HCEC 1CT (cell line): ENCODE measurements around the gene GAS1.
A peak's percentile ranks its signal among the peaks of the same experiment; 100 is the strongest.

Source experiments
- DNase-seq: peaks from one replicate; pipeline ENCODE4 v3.0.0-alpha.2; 2017

Gene GAS1, protein sequence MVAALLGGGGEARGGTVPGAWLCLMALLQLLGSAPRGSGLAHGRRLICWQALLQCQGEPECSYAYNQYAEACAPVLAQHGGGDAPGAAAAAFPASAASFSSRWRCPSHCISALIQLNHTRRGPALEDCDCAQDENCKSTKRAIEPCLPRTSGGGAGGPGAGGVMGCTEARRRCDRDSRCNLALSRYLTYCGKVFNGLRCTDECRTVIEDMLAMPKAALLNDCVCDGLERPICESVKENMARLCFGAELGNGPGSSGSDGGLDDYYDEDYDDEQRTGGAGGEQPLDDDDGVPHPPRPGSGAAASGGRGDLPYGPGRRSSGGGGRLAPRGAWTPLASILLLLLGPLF

DNA sequence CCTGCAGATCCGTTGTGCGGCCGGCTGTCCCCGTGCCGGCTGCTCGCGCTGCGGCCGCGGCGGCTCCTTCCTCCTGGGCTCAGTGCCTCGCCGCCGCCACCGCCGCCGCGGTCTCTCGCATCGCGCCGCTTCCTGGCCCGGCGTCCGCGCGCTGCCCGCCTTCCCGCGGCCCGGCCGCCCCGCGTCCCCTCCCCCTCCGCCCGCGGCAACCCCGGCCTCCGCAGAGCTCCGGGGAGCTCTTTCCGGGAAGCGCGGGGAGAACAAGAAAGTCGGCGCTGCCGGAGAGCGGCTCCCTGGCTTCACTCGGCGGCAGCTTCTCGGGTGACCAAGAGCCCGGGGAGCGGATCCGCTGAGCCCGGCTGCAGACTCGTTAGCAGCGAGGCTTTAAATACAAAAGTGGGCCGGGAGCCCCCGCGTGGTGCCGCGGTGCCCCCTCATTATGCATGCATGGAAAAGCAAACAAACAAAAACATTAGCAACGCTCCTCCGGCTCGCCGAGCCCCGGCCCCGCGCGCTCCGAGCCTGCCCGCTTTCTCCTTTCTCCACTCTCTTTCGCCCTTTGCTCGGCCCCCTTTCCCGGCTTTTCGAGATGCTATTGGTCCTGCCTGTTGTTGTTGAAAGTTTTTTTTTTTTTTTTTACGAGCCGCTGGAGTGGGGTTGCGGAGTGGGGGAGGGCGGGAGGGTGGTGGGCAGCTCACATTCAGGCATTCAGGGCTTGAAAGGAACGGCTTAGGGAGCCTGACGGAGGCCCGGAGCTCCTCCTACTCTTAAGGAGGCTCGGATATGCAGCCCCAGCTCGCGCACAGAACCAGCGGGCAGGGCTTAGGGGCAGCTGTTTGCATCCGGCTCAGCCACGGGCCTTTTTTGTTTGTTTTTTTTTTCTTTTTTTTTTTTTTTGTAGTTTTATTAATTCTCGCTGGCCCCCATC, at the start of gene GAS1:
Gene GAS1, minus strand, starts transcription at position 361 of the 928 bp plus-strand sequence. CDS start 727 bp downstream, outside the sequence.
- DNase-seq: peak; percentile 95

DNA sequence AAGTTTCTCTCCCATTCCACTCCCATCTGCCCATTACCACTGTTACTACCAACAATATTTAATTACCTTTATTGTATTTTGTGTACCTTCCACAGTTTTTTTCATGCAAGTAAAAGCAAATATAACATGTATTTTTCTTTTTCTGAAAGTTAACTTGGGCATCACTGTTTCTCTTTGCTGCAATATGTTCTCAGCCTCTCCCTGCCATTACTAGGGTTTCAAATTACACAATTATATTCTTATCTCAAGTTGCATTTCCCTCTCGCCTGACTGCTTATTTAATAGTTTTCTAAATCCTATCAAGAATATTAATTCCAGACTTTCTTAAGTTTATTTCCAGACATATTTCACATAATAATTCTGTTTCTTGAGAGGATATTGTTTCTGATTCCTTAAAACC, 46.9 kb upstream of the GAS1 start:
- DNase-seq: no peak

DNA sequence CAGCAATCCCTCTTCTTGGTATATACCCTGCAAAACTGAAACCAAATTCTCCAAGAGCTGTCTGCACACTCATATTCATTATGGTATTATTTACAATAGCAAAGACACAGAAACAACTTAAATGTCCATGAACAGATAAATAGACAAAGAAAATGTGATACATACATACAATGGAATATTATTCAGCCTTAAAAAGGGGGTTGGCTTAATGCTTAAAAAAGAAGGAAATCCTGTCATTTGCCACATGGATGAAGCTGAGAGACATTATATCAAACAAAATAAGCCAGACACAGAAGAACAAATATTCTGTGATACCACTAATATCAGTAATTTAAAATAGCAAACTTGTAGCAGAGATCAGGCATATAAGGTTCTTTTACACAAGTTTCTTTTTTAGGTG, 46.5 kb upstream of the GAS1 start:
- DNase-seq: no peak

DNA sequence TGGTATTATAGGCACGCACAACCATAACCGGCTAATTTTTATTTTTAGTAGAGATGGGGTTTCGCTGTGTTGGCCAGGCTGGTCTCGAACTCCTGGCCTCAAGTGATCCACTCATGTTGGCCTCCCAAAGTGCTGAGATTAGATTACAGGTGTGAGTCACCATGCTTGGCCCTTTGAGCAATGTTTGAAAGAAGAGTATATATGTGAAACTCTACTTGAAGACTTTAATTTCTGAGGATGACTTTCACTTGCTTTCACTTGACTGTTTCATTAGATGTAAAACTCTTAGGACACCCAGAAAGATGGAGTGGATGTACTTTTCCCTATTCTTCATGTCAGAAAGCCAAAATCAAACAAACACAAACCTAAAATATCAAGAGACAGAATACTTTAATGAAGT, 43.8 kb upstream of the GAS1 start:
- DNase-seq: no peak

DNA sequence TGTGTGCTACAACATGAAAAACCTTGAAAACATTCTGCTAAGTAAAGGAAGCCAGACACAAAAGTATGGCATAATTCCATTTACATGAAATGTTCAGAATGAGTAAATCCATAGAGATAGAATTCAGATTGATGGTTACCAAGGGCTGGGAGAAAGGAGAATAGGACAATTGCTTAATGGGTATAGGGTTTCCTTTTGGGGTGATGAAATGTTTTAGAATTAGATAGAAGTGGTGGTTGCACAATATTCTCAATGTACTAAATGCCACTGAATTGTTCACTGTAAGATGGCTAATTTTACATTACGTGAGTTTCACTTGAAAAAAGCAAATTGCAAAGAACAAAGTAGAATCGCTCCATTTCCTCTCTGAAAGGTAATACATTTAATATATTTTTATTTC, 43.0 kb upstream of the GAS1 start:
- peak; percentile 53 for DNase-seq

DNA sequence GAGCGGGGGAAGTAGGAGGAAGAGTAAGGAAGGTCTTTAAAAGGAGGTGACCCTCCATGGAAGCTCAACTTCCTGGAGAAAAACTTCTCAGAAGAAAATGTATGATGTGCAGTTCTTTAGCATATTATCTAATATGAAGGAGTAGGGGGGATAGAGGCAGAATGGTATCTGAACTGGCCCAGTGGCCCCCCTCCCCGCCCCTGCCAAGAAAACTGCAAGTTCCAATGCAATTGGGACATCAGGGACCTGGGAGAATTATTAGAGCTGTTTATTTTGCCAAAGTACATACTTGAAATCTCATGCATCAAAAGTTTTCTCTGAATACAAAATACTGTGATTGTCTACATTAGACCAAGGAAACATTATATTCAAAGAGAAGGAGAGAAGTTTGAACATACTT, 40.6 kb upstream of the GAS1 start:
- no peak for DNase-seq

DNA sequence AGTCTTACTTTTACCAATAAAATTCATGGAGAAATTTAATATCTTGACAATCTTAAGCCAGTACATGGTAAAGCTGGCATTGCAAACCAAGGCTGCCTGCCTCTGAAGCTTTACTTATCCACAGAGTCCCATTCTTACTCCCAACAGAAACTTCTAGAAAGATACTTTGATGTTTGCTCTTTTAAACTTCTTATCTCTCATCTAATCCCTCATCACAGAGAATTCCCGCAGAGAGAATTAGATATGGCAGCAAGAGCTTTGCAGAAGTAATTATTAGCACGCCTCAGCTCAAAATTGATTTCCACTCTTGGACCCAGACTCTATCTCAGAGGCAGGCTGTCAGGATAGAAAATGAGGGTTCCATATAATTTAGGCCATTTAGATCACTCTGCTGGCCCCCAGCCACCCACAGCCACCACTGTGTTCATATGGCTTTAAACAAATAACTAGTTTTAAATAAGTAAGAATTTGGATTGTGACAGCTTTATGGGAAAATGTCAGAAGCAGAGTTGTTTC, 37.9 kb upstream of the GAS1 start:
- no peak for DNase-seq

DNA sequence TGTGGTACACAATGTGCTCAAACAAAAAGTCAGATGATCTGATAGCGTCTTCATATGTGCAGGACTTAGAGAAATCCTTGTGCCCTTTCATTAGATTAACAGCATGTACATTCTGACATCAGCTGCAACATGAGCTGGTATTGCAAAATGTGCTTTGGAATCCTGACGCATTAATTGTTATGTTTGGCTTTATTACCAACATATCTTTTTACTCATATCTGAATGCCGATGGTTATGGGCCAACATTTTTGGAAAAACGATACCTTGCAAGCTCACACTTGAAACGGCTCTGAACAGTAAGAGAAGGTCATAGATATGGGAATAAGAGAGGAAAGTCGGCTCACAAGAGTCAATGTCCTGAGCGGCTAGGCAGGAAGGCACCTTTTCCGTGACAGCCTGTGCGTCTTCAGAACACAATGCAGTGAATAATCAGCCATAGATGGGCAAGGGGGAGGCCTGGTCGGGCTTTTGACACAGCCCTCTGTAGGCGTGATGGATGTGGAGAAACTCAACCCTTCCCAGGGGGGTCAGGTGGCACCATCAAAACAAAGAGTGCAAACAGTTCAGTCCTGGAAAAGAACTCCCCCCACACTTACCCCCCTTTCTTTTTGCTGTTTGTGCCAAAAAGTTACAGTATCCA, 36.4 kb upstream of the GAS1 start:
- DNase-seq: peak; percentile 95

DNA sequence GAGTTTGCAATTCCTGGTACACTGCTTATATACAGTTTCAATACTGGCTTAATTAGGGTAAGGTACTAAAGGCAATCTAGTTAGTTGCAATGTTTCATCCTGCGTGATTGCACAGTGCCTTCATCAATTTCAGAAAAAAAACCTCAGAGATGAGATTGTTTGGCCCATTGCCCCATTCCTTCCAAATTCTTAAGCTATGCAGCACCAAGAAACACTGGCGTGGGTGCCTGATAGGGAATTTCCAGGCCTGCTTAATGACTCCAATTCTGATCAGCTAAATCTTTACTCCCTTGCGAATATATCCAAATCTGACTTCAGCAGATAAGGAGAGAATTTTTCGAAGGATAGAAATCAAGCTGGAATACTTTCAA, 35.9 kb upstream of the GAS1 start:
- peak; percentile 82 for DNase-seq

DNA sequence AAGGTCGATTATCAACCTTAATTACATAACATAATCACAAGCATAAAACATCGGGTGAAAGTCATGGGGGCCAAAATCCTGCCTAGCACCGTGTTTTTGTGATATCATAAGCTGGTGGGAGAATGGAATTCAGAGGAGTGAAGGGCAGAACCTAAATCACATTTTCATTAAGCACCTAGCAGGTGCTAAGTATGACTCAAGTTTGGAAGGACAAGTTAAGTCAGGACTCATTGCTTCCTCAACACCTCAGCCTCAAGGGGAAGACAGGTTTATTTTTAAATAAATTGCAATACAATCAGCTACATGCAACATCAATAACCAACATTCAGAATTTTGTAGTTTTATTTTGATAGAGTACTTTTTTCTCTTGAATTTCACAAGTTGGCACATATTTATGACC, 33.5 kb upstream of the GAS1 start:
- DNase-seq: no peak

DNA sequence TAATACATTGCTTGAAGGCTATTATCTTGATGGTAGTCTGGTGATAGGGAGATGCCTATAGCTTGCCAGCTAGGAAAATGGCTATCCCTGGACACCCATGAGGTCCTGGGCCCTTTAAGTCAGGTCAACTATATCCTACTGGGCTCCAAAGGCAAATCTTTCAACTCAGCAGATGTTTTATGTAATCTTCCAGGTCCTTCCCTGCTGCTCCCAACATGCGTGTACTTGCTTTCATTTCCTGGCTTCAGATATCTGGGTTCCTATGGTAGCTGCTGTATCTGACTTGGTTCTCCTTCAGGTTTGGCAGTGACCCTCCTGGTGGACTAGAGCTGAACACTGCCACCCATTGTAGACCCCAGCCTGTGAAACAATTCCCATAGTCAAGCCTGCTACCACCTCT, 32.4 kb upstream of the GAS1 start:
- no peak for DNase-seq

DNA sequence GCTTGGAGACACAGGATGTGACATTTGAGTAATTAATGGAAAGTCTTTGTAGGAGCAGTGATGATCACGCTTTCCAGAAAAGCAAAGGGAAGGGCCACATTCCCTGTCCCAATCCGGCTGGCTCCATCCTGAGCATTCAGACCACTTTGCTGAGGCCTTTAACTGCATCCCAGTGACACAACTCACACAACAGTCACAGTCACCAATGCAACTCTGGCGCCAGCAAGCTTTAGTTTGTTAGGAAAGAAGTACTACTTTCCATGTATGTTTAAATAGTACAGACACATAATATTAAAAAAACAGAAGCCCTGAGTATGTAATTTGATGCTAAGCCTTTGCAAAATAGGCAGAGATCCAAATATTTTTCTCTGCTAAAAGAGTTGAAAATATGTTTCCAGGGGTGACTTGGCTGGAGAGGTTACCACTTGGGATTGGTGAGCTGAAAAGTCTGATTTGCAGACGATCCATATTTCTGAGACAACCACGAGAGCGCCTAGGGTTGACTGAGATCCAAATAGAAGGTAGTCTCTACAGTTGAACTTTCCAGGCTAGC, 31.7 kb upstream of the GAS1 start:
- peak; percentile 51 for DNase-seq

DNA sequence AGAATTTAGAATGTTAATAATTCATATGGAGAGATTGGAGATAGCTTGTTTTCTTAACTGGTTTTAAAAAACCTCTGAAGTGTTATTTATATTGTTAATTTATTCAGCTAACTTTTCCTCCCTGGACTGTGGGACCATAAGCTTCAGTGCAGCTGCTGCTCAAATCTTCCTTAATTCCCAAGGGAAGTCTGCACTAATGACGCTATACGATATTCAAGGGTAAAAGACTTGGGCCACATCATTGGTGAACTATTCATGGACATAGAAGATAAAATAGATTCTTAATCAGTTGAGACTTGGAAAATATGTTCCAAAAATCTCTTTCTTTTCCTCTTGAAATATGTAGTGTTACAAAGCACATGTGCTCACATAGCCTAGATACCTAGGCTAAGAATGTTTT, 31.1 kb upstream of the GAS1 start:
- no peak for DNase-seq

DNA sequence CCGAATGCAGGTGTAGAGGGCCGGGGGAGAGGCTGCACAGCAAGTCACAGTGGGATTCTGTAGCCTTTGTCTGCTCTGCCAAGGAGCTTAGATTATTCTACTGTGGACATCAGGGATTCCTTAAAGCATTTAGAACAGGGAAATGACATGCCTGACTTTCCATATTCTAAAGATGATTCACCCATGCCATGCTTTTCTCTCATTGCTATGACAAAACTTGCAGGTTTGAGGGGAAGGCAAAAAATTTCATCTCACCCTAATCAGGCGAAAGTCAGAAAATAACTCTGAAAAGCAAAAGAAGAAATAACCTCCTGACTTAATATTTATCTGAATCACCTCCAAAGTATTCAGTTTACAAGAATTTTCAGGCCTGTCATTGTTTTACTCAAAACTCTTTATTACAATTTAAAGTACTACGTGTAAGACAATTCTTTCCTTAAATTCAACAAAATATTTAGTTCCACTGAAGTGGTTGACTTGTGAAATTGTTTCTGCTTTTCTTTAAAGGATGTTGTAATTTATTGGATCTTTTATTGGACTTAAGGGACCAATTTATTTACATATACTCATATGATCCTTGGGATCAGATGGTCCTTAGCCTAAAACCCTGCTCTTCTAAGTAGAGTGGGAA, 30.0 kb upstream of the GAS1 start:
- peak; percentile 55 for DNase-seq

DNA sequence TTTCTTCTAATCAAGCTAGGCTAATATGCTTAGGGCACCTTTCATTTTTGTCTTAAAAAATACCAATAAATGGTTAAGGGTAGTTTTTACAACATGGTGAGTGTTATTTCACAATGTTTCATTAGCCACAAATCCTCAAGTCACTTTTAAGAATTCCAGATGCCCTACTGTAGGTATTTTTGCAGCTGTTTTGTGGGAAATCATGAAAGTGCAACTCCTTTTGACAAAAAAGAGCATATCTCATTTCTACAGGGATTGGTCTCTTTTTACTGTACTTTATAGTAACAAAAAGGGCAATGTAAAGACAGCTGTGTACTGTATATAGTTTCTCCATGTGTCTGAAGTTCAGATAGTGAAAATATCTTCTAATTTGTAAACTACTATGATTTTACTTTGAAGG, 28.3 kb upstream of the GAS1 start:
- DNase-seq: no peak

DNA sequence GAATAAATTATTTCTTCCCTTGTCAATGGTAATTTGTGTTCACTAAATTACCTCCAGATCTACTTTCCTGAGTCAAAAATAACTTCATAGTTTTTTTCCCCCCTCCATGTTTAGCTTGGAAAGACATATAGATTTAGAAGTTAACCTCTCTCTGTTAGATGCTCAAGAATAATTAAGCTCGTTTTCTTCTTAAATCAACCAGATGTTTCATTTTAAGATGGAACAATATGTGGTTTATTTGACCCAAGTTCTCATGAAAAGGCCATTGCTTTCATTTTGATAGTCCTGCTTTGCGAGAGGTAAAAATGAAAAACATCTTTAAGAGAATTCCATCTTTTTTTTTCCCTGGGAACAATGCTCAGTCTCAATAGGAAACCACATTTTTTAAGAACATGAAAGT, 27.7 kb upstream of the GAS1 start:
- DNase-seq: no peak

DNA sequence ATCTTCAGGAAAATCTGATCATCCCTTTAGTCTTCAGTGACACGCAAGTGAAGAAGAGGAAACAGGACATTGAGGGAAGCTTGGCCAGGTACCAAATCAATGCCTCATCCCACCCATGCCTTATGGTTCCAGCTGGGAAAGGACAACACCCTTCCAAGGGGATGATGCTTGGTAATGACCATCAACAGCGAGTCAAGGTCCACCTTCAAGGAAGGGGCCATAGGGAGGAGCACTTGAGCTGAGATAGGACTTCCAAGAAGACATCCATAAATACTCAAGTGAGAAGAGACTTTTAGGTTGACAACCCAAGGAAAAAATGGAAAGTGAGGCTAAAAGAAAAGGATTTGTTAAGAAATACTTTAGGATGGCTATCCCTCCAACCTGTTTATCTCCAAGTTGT, 27.1 kb upstream of the GAS1 start:
- peak; percentile 23 for DNase-seq

DNA sequence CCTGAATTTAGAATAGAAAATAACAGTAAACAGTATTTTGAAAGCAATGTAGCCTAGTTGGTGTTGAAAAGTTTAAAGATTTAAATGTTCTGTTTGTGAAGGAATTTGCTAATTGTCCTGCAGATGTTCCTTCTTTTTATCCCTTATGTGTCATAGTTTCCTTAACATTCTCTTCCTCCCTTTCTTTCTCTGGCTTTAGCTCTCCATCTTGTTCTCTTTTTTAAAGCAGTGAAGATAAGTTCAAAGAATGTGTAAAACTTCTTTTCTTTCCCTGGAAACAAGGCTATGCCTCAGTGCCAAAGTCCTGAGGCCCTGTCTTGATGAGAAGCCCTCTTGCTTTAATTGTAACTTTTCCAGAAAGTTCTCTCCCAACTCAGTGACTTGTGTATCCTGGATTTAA, 24.4 kb upstream of the GAS1 start:
- DNase-seq: no peak

DNA sequence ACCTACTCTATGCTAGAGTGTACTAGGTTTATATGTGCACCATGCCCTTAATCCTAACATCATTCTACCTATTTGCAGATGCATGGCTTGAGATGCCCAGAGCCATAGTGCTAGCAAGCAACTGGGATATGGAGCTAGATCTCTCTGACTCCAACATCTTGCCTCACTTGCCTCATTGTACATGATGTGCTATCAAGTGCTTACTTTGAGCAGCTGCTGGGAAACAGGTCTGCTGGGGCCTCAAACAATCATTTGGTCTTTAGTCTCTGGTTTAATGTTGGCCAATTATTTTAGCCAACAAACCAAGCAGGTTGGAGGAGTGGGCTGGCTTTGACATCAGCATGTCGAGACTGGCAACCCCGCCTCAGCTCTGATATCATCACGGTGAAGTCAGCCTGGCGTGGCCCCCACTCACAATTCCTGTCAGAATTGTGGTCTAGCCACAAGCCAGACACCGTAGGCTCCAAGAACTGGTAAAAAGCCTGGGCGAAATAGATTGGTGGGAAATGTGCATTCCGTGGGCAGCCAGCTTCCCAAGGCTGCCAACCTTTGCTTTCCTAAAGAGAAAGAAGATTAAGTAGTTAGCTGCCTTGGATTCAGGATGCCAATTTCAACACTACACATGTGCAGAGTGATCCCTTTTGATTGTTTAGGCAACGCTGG, 21.1 kb upstream of the GAS1 start:
- DNase-seq: no peak

DNA sequence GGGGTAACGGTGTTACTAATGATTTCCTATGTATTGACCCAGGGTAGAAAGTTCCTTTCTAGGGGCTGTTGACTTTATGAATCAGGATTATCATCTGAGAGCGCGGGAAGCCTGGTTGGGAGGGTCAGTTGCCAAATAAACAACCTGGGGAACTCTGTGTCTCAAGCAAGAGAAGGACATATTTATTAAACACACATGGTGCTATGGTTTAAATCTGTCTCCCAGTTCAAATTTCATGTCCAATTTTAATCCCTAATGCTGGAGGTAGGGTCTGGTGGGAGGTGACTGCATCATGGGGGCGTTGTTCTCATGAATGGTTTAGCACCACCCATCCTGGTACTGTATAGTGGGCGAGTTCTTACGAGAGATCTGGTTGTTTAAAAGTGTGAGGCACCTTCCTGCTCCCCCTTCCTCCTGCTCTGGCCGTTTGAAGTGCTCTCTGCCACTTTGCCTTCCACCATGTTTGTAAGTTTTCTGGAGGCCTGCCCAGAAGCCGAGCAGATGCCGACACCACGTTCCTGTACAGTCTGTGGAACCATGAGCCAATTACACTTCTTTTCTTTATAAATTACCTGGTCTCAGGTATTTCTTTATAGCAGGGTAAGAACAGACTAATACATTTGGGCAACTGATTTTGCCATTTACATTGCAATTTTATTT, 19.7 kb upstream of the GAS1 start:
- no peak for DNase-seq

DNA sequence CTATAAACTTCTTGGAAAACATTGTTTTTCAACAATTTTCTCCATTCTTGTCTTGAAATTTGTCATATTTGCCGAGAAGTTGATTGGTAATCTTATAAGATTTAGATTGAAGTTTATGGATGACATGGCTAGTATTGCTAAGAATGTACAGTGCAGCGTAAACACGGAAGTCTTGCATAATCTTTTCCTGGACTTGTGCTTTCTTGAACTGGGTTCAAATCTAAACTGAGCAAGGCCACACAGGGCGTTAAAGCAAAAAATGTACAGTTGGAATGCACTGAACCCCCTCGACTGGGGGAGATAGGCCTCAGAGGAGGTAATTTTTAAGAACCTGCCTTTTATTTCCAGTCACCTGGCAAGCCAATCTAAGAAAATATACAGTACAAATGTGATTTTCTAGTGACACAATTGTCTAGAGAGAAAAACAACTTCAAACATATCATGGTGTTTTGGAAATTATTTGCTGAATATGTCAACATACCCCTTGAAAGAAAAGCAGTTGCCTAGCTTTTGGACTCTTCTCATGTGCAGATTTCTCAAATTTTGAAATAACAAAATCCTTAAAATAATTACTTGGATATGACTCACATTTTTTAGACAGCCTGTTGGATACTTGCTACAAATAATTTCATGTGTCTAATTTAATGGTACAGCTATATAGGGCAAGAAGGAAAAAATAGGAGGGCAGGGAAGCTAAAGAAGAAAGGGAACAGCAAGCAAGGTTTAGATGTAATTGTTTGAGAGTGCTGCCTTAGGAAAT, 18.5 kb upstream of the GAS1 start:
- DNase-seq: peak; percentile 63
